Breast epithelium (tissue), 4 donors: ENCODE data around the gene NRG3. TPM values are rescaled to one million over a fixed set of nuclear protein-coding genes. Genes with fewer than 3 reads are reported as not detected.

Source experiments
- DNase-seq, 2 donors: peaks; one replicate each; pipeline ENCODE4 v3.0.0-alpha.2; 2019; ENCODE audit warnings: low spot score in 2 of 2
- H3K27ac ChIP-seq, 2 donors: fragments of 200-600 bp; sonication (generic) in 1 of 2; one replicate each; pipeline ENCODE4 v1.5.1; 2016 to 2019; ENCODE audit warnings: mild to moderate bottlenecking in 1 of 2
- H3K27me3 ChIP-seq, 2 donors: fragments of 200-600 bp; sonication (generic) in 1 of 2; one replicate each; pipeline versions ENCODE4 v1.5.1 to v1.6.0; 2017 to 2019; ENCODE audit warnings: control low read depth in 1 of 2, mild to moderate bottlenecking in 1 of 2
- H3K36me3 ChIP-seq: fragments of 200-600 bp; one replicate; pipeline ENCODE4 v1.5.1; 2019
- H3K4me1 ChIP-seq, 2 donors: fragments of 200-600 bp; sonication (generic); one replicate each; pipeline ENCODE4 v1.5.1; 2016 to 2019; ENCODE audit warnings: control low read depth in 1 of 2
- H3K4me3 ChIP-seq, 3 donors: fragments of 200-600 bp; sonication (generic); 1 replicate in 2 of 3; 2 replicates in 1 of 3; pipeline ENCODE4 v1.5.1; 2016 to 2019; ENCODE audit warnings: mild to moderate bottlenecking in 3 of 3, moderate library complexity in 2 of 3
- H3K9me3 ChIP-seq, 2 donors: fragments of 200-600 bp; sonication (generic) in 1 of 2; one replicate each; pipeline ENCODE4 v1.5.1; 2016 to 2019; ENCODE audit warnings: control low read depth in 1 of 2
- POLR2A ChIP-seq: fragments of 450-650 bp; IDR thresholded peaks from one replicate; pipeline ENCODE4 v1.6.1; 2016; ENCODE audit warnings: antibody characterized with exemption, mild to moderate bottlenecking, moderate library complexity
- POLR2AphosphoS5 ChIP-seq, 3 donors: sonication (generic); formaldehyde crosslinking; IDR thresholded peaks; one replicate each; pipeline ENCODE4 v1.6.1; 2017; ENCODE audit warnings: antibody characterized with exemption in 3 of 3
- intact Hi-C: fragments of 100-400 bp; cut with DNase I; formaldehyde crosslinking; loops from one replicate; pipeline ENCODE4 v1.15.1; 2023; ENCODE audit warnings: low total_unique reads
- total RNA-seq, 3 donors: library from RNA; depleted of rRNA; stranded (reverse); fragments of >200 nt; gene quantifications; one replicate each; pipeline ENCODE4 v1.1.0, GENCODE V29; 2016
- TF ChIP-seq, protein P1 (sequence below), 3 donors: fragments of 450-650 bp; IDR thresholded peaks; one replicate each; pipeline ENCODE4 v1.5.1; 2016 to 2017; ENCODE audit warnings: antibody characterized with exemption in 3 of 3, mild to moderate bottlenecking in 3 of 3, moderate library complexity in 3 of 3

NRG3 gene
- total RNA-seq, 3 donors from 2014 or later, result 0.16 to 0.88 (median 0.33) TPM

DNA sequence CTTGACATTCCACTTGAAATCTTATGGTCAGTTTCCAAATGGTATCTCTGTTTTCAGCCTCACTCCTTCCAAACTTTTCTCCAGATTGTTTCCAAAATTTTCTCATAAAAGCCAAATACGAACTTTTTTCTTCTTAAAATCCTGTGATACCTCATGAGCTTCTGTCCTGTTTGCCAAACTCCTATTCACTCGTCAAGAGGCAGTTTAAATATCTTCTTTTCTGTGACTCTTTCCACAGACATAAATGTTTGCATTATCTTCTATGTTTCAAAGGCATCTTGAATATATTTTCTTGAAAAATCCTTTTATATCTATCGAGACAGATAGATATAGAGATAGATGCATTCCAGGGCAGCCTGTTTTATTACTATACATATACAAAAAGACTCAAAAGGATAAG lies 109.4 kb downstream of the NRG3 start:
- Histone ChIP-seq H3K36me3 (no peaks in the 10 kb centered on the region), H3K27ac (no peak overlapping the region), H3K27me3 (no peaks in the 10 kb centered on the region), H3K9me3 (no peaks in the 10 kb centered on the region), H3K4me3 (no peak overlapping the region), H3K4me1 (no peaks in the 10 kb centered on the region)
- TF ChIP-seq POLR2A (no peak), POLR2AphosphoS5 (IDR thresholded peaks at IDR 0.05) (no peak)
- TF ChIP-seq, protein P1, sequence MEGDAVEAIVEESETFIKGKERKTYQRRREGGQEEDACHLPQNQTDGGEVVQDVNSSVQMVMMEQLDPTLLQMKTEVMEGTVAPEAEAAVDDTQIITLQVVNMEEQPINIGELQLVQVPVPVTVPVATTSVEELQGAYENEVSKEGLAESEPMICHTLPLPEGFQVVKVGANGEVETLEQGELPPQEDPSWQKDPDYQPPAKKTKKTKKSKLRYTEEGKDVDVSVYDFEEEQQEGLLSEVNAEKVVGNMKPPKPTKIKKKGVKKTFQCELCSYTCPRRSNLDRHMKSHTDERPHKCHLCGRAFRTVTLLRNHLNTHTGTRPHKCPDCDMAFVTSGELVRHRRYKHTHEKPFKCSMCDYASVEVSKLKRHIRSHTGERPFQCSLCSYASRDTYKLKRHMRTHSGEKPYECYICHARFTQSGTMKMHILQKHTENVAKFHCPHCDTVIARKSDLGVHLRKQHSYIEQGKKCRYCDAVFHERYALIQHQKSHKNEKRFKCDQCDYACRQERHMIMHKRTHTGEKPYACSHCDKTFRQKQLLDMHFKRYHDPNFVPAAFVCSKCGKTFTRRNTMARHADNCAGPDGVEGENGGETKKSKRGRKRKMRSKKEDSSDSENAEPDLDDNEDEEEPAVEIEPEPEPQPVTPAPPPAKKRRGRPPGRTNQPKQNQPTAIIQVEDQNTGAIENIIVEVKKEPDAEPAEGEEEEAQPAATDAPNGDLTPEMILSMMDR (IDR thresholded peaks at IDR 0.05), result no peak
- intact Hi-C loops, result no loop called here
- no peak for DNase-seq

DNA sequence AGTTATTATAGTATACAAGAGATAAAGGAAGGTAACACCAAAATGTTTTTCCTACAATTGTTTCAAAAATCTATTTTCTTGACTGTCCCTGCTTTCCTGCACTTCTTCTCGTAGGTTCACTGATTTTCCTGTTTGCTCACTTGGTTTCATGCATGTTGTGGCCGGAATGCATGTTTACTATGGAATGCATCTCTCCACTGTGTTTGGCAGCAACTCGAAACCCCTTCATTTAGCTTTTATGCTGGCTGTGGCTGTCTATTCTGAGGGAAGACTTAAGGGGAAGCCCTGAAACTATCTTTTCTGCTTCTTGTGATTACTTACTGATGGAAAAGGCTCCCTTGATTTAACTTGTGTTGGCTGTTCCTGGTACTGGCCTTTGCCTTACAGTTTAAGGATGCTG lies 120.3 kb downstream of the NRG3 start:
- no peak overlapping the region for H3K27ac ChIP-seq
- H3K9me3 ChIP-seq, result no peaks in the 10 kb centered on the region
- DNase-seq, result no peak
- no peaks in the 10 kb centered on the region for H3K27me3 ChIP-seq
- TF ChIP-seq POLR2AphosphoS5 (IDR thresholded peaks at IDR 0.05) (no peak), POLR2A (no peak)
- TF ChIP-seq, protein P1 (IDR thresholded peaks at IDR 0.05), result no peak
- H3K36me3 ChIP-seq, result no peaks in the 10 kb centered on the region
- H3K4me1 ChIP-seq, result no peaks in the 10 kb centered on the region
- intact Hi-C loops, result no loop called here
- no peak overlapping the region for H3K4me3 ChIP-seq

DNA sequence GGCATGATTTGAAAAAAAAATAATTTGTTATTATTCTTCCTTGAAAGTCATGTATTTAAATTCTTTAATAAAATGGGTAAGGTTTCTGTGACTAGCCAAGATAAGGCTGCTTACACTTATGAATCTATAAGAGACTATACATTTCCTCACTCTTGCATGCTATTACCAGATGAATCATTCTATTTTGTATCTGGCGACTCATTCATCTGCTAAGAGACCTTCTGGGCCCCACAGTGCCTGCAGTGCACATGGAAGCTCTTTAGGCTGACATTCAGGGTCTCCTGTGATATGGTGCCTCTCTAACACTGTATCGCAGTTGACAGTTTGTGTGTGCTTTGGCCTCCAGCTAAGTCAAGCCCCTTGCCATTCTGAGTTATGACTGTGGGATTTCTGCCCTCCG lies 121.9 kb downstream of the NRG3 start:
- no peak overlapping the region for H3K27ac ChIP-seq
- H3K36me3 ChIP-seq, result no peaks in the 10 kb centered on the region
- TF ChIP-seq POLR2AphosphoS5 (IDR thresholded peaks at IDR 0.05) (no peak), POLR2A (no peak)
- TF ChIP-seq, protein P1 (IDR thresholded peaks at IDR 0.05), result no peak
- intact Hi-C loops, result no loop called here
- no peaks in the 10 kb centered on the region for H3K9me3 ChIP-seq
- H3K4me3 ChIP-seq, result no peak overlapping the region
- H3K27me3 ChIP-seq, result no peaks in the 10 kb centered on the region
- no peaks in the 10 kb centered on the region for H3K4me1 ChIP-seq
- DNase-seq, result no peak

DNA sequence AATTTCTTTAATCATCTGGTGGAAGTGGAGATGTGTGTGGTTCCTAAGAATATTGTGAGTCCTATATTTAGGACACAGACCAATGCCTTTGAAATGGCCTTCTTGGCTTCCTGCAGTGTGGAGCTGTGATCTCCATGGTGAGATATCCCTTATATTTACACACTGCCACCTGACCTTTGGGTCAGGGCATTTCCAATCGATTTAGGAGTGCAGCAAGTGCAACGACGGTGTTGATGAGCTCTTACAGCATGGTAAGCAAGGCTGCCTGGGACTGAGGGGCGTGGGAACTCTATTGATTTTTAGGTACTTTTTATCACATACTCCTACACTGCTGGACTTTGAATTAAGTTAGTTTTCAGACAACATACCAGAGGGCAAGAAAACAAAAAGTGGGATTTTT lies 146.0 kb downstream of the NRG3 start:
- Histone ChIP-seq H3K27ac (no peak overlapping the region), H3K36me3 (no peaks in the 10 kb centered on the region), H3K4me3 (no peak overlapping the region), H3K27me3 (no peaks in the 10 kb centered on the region), H3K9me3 (no peaks in the 10 kb centered on the region), H3K4me1 (no peaks in the 10 kb centered on the region)
- no peak for DNase-seq
- TF ChIP-seq, protein P1 (IDR thresholded peaks at IDR 0.05), result no peak
- TF ChIP-seq POLR2AphosphoS5 (IDR thresholded peaks at IDR 0.05) (no peak), POLR2A (no peak)
- intact Hi-C loops, result no loop called here

DNA sequence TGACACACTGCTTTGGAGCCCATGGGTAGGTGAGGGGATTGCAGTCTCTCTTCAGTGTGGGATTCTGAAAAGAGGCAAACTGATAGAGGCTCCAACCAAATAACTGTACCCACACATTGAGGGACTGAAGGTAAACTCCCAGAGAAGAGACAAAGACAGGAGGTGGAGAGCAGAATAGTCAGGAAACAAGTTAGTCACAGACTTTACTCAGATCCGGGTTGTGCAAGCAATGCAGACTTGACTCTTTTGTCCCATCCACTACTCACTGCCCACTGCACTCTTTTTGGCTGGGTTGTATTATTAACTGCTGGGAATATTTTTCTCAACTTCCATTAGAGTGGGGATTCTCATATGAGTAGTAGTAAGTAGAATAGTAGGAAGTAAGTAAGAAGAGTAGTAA lies 152.7 kb downstream of the NRG3 start:
- TF ChIP-seq, protein P1 (IDR thresholded peaks at IDR 0.05), result no peak
- TF ChIP-seq POLR2A (no peak), POLR2AphosphoS5 (IDR thresholded peaks at IDR 0.05) (no peak)
- Histone ChIP-seq H3K4me3 (no peak overlapping the region), H3K27me3 (no peaks in the 10 kb centered on the region), H3K4me1 (no peaks in the 10 kb centered on the region), H3K27ac (no peak overlapping the region), H3K9me3 (no peaks in the 10 kb centered on the region), H3K36me3 (no peaks in the 10 kb centered on the region)
- DNase-seq, result no peak
- intact Hi-C loops, result no loop called here
